ENCODE measurements around the gene OPCML. TPM values are rescaled to one million over a fixed set of nuclear protein-coding genes. Genes with fewer than 3 reads are reported as not detected.

Gene OPCML
- total RNA-seq, 1 experiment from 2014 or later, result 0.13 TPM

GRCh38 chr11:132853886-132854285 is 678.4 kb downstream of the OPCML start:
- no peak overlapping the region for H3K4me3 ChIP-seq (ENCODE audit: low read depth, low read length, poor library complexity, severe bottlenecking)
- no peaks in the 10 kb centered on the region for H3K36me3 ChIP-seq (ENCODE audit: insufficient read depth, low read length, poor library complexity, severe bottlenecking)
- no peak for TF ChIP-seq EZH2 (IDR thresholded peaks at IDR 0.05; ENCODE audit: borderline replicate concordance, low read depth, low read length, poor library complexity, severe bottlenecking)
- peak; percentile 12 for DNase-seq (ENCODE audit: low spot score)
- BruUV-seq (replicated peaks), result no TSS peak
- peaks cover 4% of the 10 kb centered on the region for H3K4me1 ChIP-seq (ENCODE audit: insufficient read depth, low read length, poor library complexity, severe bottlenecking)
- no peak overlapping the region for H3K27ac ChIP-seq (ENCODE audit: low read depth, low read length, poor library complexity, severe bottlenecking)
- ChIA-PET CTCF (no interaction called here), POLR2A (ENCODE audit: low non-redundant PET) (no interaction called here)
- peaks cover 34% of the 10 kb centered on the region for H3K27me3 ChIP-seq (replicated peaks; ENCODE audit: insufficient read depth, low read depth, low read length, poor library complexity)
- H3K9me3 ChIP-seq (ENCODE audit: low read depth, low read length, poor library complexity, severe bottlenecking), result peaks cover 30% of the 10 kb centered on the region
- intact Hi-C loops (cut with micrococcal nuclease; ENCODE audit: unreplicated experiment), result no loop called here

DNA sequence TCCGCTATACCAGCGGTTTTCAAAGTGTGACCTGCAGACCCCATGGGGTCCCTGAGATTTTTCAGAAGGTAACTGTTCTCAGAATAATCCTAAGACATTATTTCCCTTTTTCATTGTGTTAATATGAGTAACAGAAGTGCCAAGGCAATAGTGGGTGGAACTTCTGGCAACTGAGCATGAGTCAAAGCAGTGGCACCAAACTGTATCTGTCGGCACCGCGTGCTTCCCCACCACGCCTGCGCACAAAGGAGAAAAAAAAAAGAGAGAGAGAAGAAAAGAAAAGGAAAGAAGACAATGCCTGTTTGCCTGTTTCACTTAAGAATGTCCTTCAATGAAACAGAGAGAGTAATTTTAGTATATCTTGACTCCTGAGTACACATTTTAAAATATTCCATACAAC is 679.9 kb downstream of the OPCML start:
- no peaks in the 10 kb centered on the region for H3K36me3 ChIP-seq (ENCODE audit: insufficient read depth, low read length, poor library complexity, severe bottlenecking)
- peaks cover 29% of the 10 kb centered on the region for H3K27me3 ChIP-seq (replicated peaks; ENCODE audit: insufficient read depth, low read depth, low read length, poor library complexity)
- DNase-seq (ENCODE audit: low spot score), result no peak
- peaks cover 4% of the 10 kb centered on the region for H3K4me1 ChIP-seq (ENCODE audit: insufficient read depth, low read length, poor library complexity, severe bottlenecking)
- no peak overlapping the region for H3K27ac ChIP-seq (ENCODE audit: low read depth, low read length, poor library complexity, severe bottlenecking)
- POLR2A ChIA-PET (ENCODE audit: low non-redundant PET), result no interaction called here
- peaks cover 30% of the 10 kb centered on the region for H3K9me3 ChIP-seq (ENCODE audit: low read depth, low read length, poor library complexity, severe bottlenecking)
- intact Hi-C loops (cut with micrococcal nuclease; ENCODE audit: unreplicated experiment), result no loop called here
- BruUV-seq (replicated peaks), result no TSS peak
- no peak overlapping the region for H3K4me3 ChIP-seq (ENCODE audit: low read depth, low read length, poor library complexity, severe bottlenecking)
- TF ChIP-seq EZH2 (IDR thresholded peaks at IDR 0.05; ENCODE audit: borderline replicate concordance, low read depth, low read length, poor library complexity, severe bottlenecking) (no peak), CTCF (conservative IDR thresholded peaks at IDR 0.05; ENCODE audit: low read depth, low read length) (no peak)
- CTCF ChIA-PET, result no interaction called here

DNA sequence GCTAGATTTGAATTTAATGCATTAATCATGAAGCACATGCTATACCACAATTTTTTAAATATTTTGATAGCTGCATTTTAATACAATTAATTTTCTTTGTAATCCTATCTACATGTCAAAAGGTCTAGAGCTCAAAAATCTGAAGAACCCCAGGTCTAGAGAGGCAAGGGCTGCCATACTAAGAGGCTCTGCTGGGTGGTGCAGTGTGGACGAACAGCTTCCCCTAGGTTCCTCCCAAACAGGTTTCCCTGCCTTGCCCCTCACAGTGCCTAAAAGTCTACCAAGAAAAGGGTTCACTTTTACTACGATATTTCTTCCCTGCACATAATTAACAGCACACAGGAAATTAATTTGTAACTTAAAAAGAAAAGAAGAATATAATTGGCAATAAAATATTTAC is 681.1 kb downstream of the OPCML start:
- peaks cover 30% of the 10 kb centered on the region for H3K9me3 ChIP-seq (ENCODE audit: low read depth, low read length, poor library complexity, severe bottlenecking)
- no TSS peak for BruUV-seq (replicated peaks)
- H3K27me3 ChIP-seq (replicated peaks; ENCODE audit: insufficient read depth, low read depth, low read length, poor library complexity), result peaks cover 29% of the 10 kb centered on the region
- no peaks in the 10 kb centered on the region for H3K36me3 ChIP-seq (ENCODE audit: insufficient read depth, low read length, poor library complexity, severe bottlenecking)
- CTCF ChIA-PET, result no interaction called here
- no peak for DNase-seq (ENCODE audit: low spot score)
- intact Hi-C loops (cut with micrococcal nuclease; ENCODE audit: unreplicated experiment), result no loop called here
- H3K4me3 ChIP-seq (ENCODE audit: low read depth, low read length, poor library complexity, severe bottlenecking), result no peak overlapping the region
- TF ChIP-seq EZH2 (IDR thresholded peaks at IDR 0.05; ENCODE audit: borderline replicate concordance, low read depth, low read length, poor library complexity, severe bottlenecking) (no peak), CTCF (conservative IDR thresholded peaks at IDR 0.05; ENCODE audit: low read depth, low read length) (no peak)
- H3K27ac ChIP-seq (ENCODE audit: low read depth, low read length, poor library complexity, severe bottlenecking), result no peak overlapping the region
- POLR2A ChIA-PET (ENCODE audit: low non-redundant PET), result no interaction called here
- peaks cover 4% of the 10 kb centered on the region for H3K4me1 ChIP-seq (ENCODE audit: insufficient read depth, low read length, poor library complexity, severe bottlenecking)

- BruUV-seq (replicated peaks), result no TSS peak
- CTCF ChIA-PET, result no interaction called here
- Histone ChIP-seq H3K27ac (ENCODE audit: low read depth, low read length, poor library complexity, severe bottlenecking) (no peak overlapping the region), H3K4me1 (ENCODE audit: insufficient read depth, low read length, poor library complexity, severe bottlenecking) (peaks cover 11% of the 10 kb centered on the region), H3K4me3 (ENCODE audit: low read depth, low read length, poor library complexity, severe bottlenecking) (no peak overlapping the region), H3K27me3 (replicated peaks; ENCODE audit: insufficient read depth, low read depth, low read length, poor library complexity) (peaks cover 22% of the 10 kb centered on the region), H3K9me3 (ENCODE audit: low read depth, low read length, poor library complexity, severe bottlenecking) (peaks cover 22% of the 10 kb centered on the region), H3K36me3 (ENCODE audit: insufficient read depth, low read length, poor library complexity, severe bottlenecking) (no peaks in the 10 kb centered on the region)
- POLR2A ChIA-PET (ENCODE audit: low non-redundant PET), result interaction anchor here (0.7 kb wide), 1 partner anchor 55 kb away, joined by 3 read pairs; no protein-coding TSS in a partner anchor
- peak; percentile 25 for DNase-seq (ENCODE audit: low spot score)
- TF ChIP-seq EZH2 (IDR thresholded peaks at IDR 0.05; ENCODE audit: borderline replicate concordance, low read depth, low read length, poor library complexity, severe bottlenecking) (no peak), CTCF (conservative IDR thresholded peaks at IDR 0.05; ENCODE audit: low read depth, low read length) (no peak)
- intact Hi-C loops (cut with micrococcal nuclease; ENCODE audit: unreplicated experiment), result no loop called here
Observed at GRCh38 chr11:132850266-132850665, 682.0 kb downstream of the OPCML start.

Data from A673 (cell line).